Stimulated activated CD4-positive, alpha-beta T cell treated with anti-CD3 and anti-CD28 coated beads, TNF-alpha, amount 100 ng/mL, for 24 hours (primary cell): Measurements from ENCODE around the gene CATSPERE.
"Not testable (repeated sequence)": the region's sequence is repeated elsewhere in the genome, so short reads cannot be mapped to it uniquely, and the experiment has no call there.

Experiments used
- DNase-seq, 3 experiments: peaks; one replicate each; pipeline ENCODE4 v3.0.0-alpha.2; 2020; ENCODE audit warnings: low read depth in 3 of 3

The CATSPERE gene

GRCh38 chr1:244628789-244629188 lies 167.7 kb downstream of the CATSPERE start:
- no peak for DNase-seq

- DNase-seq, result no peak
Measured at GRCh38 chr1:244633140-244633539, 172.1 kb downstream of the CATSPERE start.

- DNase-seq, result no peak
Measured at GRCh38 chr1:244634546-244634945, 173.5 kb downstream of the CATSPERE start.

- DNase-seq, result no peak
Measured at GRCh38 chr1:244636488-244637259, 175.6 kb downstream of the CATSPERE start.

GRCh38 chr1:244639561-244639960 lies 178.5 kb downstream of the CATSPERE start:
- no peak for DNase-seq

- no peak for DNase-seq
Measured at GRCh38 chr1:244640917-244641316, 179.8 kb downstream of the CATSPERE start.

- DNase-seq, result no peak
Measured at GRCh38 chr1:244642526-244642925, 181.5 kb downstream of the CATSPERE start.

GRCh38 chr1:244642988-244643387 lies 181.9 kb downstream of the CATSPERE start:
- no peak for DNase-seq

- no peak for DNase-seq
Measured at GRCh38 chr1:244645414-244645813, 184.3 kb downstream of the CATSPERE start.

GRCh38 chr1:244645890-244646289 lies 184.8 kb downstream of the CATSPERE start:
- no peak for DNase-seq

GRCh38 chr1:244647819-244648218 lies 186.7 kb downstream of the CATSPERE start:
- DNase-seq, result no peak

- no peak for DNase-seq
Measured at GRCh38 chr1:244651956-244652622, 191.0 kb downstream of the CATSPERE start.

- DNase-seq, result peak; percentile 94 to 98 (median 96)
Measured at GRCh38 chr1:244652623-244653438, 191.8 kb downstream of the CATSPERE start, which contains the start of gene DESI2. Gene DESI2 (plus strand): TSS chr1:244653126. CDS start chr1:244653314, 188 bp downstream.

- no peak for DNase-seq
Measured at GRCh38 chr1:244653439-244654107, 192.5 kb downstream of the CATSPERE start.

- DNase-seq, result no peak
Measured at GRCh38 chr1:244654108-244655038, 193.3 kb downstream of the CATSPERE start.

GRCh38 chr1:244655186-244655585 lies 194.1 kb downstream of the CATSPERE start:
- no peak for DNase-seq

- no peak for DNase-seq
Measured at GRCh38 chr1:244657421-244657820, 196.3 kb downstream of the CATSPERE start.

- DNase-seq, result no peak
Measured at GRCh38 chr1:244659694-244660093, 198.6 kb downstream of the CATSPERE start.

- DNase-seq, result no peak
Measured at GRCh38 chr1:244660595-244660994, 199.5 kb downstream of the CATSPERE start.

- DNase-seq, result not testable (repeated sequence)
Measured at GRCh38 chr1:244661569-244662312, 200.7 kb downstream of the CATSPERE start.
